ENCODE measurements around the gene TRIM44.
"Not testable (repeated sequence)": the region's sequence is repeated elsewhere in the genome, so short reads cannot be mapped to it uniquely, and the experiment has no call there.

The TRIM44 gene

GRCh38 chr11:35647421-35648093 lies 15.0 kb upstream of the TRIM44 start:
- TF ChIP-seq CTCF (conservative IDR thresholded peaks at IDR 0.05; ENCODE audit: control insufficient read depth, insufficient read depth, low read depth, low read length): no peak
- DNase-seq (ENCODE audit: low read depth): no peak
- H3K4me3 ChIP-seq (ENCODE audit: control insufficient read depth, low read depth, low read length): no peak overlapping the region

GRCh38 chr11:35650006-35650405 lies 12.6 kb upstream of the TRIM44 start:
- TF ChIP-seq CTCF (conservative IDR thresholded peaks at IDR 0.05; ENCODE audit: control insufficient read depth, insufficient read depth, low read depth, low read length): no peak
- peak; percentile 58 for DNase-seq (ENCODE audit: low read depth)
- no peak overlapping the region for H3K4me3 ChIP-seq (ENCODE audit: control insufficient read depth, low read depth, low read length)

- no peak overlapping the region for H3K4me3 ChIP-seq (ENCODE audit: control insufficient read depth, low read depth, low read length)
- no peak for DNase-seq (ENCODE audit: low read depth)
- TF ChIP-seq CTCF (conservative IDR thresholded peaks at IDR 0.05; ENCODE audit: control insufficient read depth, insufficient read depth, low read depth, low read length): no peak
Measured at GRCh38 chr11:35650467-35650866, 12.1 kb upstream of the TRIM44 start.

GRCh38 chr11:35651263-35651662 lies 11.3 kb upstream of the TRIM44 start:
- TF ChIP-seq CTCF (conservative IDR thresholded peaks at IDR 0.05; ENCODE audit: control insufficient read depth, insufficient read depth, low read depth, low read length): no peak
- no peak overlapping the region for H3K4me3 ChIP-seq (ENCODE audit: control insufficient read depth, low read depth, low read length)
- DNase-seq (ENCODE audit: low read depth): no peak

GRCh38 chr11:35652786-35653185 lies 9.8 kb upstream of the TRIM44 start:
- DNase-seq (ENCODE audit: low read depth); H3K4me3 ChIP-seq (ENCODE audit: control insufficient read depth, low read depth, low read length): not testable (repeated sequence)

- no peak overlapping the region for H3K4me3 ChIP-seq (ENCODE audit: control insufficient read depth, low read depth, low read length)
- TF ChIP-seq CTCF (conservative IDR thresholded peaks at IDR 0.05; ENCODE audit: control insufficient read depth, insufficient read depth, low read depth, low read length): no peak
- no peak for DNase-seq (ENCODE audit: low read depth)
Measured at GRCh38 chr11:35654711-35655110, 7.9 kb upstream of the TRIM44 start.

GRCh38 chr11:35655254-35655653 lies 7.3 kb upstream of the TRIM44 start:
- TF ChIP-seq CTCF (conservative IDR thresholded peaks at IDR 0.05; ENCODE audit: control insufficient read depth, insufficient read depth, low read depth, low read length): no peak
- DNase-seq (ENCODE audit: low read depth): no peak
- no peak overlapping the region for H3K4me3 ChIP-seq (ENCODE audit: control insufficient read depth, low read depth, low read length)
